C4-2B (cell line): ENCODE results near the gene DGKG.

Source experiments
- H3K27ac ChIP-seq: fragments of 450-650 bp; 2 replicates; pipeline ENCODE4 v1.5.1; 2017
- ZFX ChIP-seq: fragments of 450-650 bp; IDR thresholded peaks from 2 replicates; pipeline ENCODE4 v1.6.1; 2017
- TF ChIP-seq, protein P1 (sequence below): fragments of 450-650 bp; conservative IDR thresholded peaks from 2 replicates; pipeline ENCODE4 v1.5.1; 2017; ENCODE audit warnings: mild to moderate bottlenecking

DGKG gene

GRCh38 chr3:186361762-186362536, at the start of gene DGKG:
Gene DGKG (minus strand): TSS chr3:186362234. CDS start chr3:186320459, 41,775 bp downstream.
- TF ChIP-seq ZFX: no peak
- no peak within 1 kb of the TSS; the same call in 1 of the 2 replicates for H3K27ac ChIP-seq

- H3K27ac ChIP-seq: no peak overlapping the region
- TF ChIP-seq, protein P1, sequence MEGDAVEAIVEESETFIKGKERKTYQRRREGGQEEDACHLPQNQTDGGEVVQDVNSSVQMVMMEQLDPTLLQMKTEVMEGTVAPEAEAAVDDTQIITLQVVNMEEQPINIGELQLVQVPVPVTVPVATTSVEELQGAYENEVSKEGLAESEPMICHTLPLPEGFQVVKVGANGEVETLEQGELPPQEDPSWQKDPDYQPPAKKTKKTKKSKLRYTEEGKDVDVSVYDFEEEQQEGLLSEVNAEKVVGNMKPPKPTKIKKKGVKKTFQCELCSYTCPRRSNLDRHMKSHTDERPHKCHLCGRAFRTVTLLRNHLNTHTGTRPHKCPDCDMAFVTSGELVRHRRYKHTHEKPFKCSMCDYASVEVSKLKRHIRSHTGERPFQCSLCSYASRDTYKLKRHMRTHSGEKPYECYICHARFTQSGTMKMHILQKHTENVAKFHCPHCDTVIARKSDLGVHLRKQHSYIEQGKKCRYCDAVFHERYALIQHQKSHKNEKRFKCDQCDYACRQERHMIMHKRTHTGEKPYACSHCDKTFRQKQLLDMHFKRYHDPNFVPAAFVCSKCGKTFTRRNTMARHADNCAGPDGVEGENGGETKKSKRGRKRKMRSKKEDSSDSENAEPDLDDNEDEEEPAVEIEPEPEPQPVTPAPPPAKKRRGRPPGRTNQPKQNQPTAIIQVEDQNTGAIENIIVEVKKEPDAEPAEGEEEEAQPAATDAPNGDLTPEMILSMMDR: no peak
- no peak for TF ChIP-seq ZFX
These were observed 49.1 kb upstream of the DGKG start for GRCh38 chr3:186411089-186411488.

DNA sequence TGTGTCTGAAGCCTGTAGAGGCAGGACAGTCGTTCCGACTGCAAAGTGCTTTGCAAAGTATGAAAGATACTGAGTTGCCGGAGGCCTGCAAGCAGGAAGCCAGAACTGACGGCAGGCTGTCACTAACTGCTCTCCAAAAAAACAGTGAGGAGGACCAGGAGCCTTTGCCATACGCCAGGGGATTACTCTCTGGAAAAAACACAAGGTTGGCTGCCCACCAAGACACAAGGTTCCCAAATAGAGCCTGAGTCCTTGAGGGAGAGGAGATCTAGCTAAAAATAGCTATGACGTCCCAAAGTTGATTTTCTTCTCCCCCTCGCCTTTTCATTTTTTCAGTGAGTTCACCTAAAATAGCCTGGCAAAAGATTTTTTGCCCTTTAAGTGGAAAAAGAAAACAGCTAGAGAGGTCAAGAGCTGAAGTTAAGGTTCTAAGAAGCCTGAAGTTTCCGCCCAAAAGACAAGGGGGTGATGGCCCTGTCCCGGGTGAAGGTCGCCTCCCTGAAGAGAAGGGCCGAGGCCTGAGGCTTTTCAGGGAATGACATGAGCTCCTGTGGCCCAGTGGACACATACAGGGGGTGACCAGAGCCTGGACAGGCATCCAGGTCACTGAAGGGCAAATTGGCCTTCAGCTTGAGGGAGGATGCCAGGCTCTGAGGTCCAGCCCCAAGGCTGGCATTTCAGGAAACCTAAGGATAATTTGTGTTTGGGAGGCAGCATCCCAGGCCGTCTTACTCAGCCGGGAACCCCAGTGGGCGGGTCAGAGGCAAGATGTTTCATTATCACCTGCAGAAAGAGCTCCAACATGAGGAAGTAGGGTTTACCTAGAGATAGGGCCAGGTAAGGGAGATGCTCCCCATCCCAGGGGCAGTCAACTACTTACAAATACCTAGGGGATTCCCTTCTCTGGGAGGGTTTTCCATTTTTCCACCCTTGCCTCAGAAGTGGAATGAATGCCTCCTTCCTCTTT, 44.9 kb upstream of the DGKG start:
- H3K27ac ChIP-seq: no peak overlapping the region
- no peak for TF ChIP-seq ZFX
- TF ChIP-seq, protein P1: no peak

DNA sequence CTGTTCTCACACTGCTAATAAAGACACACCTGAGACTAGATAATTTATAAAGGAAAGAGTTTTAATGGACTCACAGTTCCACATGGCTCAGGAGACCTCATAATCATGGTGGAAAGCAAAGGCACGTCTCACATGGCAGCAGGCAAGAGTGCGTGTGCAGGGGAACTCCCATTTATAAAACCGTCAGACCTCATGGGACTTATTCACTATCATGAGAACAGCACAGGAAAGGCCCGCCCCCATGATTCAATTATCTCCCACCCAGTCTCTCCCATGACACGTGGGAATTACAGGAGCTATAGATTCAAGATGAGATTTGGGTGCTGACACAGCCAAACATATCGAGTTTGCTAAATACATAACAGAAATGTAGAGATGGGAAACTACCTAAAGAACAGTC, 39.5 kb upstream of the DGKG start:
- no peak overlapping the region for H3K27ac ChIP-seq
- TF ChIP-seq, protein P1: no peak
- TF ChIP-seq ZFX: no peak

DNA sequence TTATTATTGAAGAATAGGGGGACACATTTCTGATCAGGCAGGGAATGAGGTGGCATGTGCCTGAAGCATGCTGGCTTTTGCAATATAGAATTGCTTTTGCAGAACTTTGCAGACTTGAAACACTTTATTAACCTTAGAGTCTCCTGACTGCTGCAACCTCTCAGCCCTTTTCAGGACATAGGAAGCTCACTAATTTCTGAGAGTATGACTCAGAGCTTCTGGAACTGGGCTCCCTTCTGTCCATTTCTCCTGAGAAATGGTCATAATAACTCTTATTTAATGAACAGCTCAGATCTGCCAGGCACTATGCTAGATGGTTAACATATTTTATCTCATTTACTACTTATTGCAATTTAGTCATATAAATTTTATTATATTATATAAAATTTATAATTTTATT, 38.6 kb upstream of the DGKG start:
- TF ChIP-seq, protein P1: no peak
- no peak for TF ChIP-seq ZFX
- H3K27ac ChIP-seq: no peak overlapping the region

DNA sequence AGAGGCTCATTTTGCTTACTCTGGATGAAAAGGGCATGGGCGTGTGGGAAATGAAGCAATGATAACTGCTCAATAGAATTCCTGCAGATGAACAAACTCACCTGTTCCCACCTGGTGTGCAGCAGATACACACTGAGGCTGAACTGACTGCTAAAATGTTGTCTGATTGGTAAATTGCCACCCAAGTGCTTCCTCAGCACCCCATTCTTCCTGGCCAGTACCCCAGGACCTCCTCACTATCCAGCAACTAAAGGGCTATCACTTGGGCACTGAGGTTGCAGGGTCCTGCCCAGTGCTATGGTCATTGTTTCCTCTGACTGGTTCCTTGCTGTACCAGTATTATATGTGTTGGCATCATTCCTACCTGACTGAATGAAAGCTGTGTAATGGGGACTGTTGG, 38.0 kb upstream of the DGKG start:
- TF ChIP-seq, protein P1: no peak
- no peak for TF ChIP-seq ZFX
- H3K27ac ChIP-seq: no peak overlapping the region

- TF ChIP-seq, protein P1: no peak
- no peak for TF ChIP-seq ZFX
- H3K27ac ChIP-seq: no peak overlapping the region
These were observed 32.7 kb upstream of the DGKG start for GRCh38 chr3:186394566-186395217.
